ENCODE data around the gene PLCH1. TPM values are rescaled to one million over a fixed set of nuclear protein-coding genes. Genes with fewer than 3 reads are reported as not detected.
"Not testable (repeated sequence)": the region's sequence is repeated elsewhere in the genome, so short reads cannot be mapped to it uniquely, and the experiment has no call there.

PLCH1 gene
- total RNA-seq, 1 donor: 11.7 TPM

DNA sequence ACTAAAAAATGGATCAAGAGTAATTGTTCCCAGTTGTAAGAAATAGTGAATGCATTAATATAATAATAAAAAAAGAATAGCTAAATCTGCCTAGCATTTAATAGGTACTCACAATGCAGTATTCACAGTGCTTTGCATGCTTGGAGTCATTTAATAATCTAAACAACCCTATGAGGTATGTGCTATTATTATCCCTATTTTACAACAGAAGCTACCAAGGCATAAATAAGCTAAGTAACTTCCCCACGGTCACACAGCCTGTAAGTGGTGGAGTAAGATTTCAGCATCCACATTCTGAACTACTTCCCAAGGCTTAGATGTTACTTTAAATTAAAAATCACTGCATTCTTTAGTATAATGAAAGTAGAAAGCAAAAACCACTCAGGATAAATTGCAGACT lies 102.9 kb downstream of the PLCH1 start:
- DNase-seq (ENCODE audit: low read depth): peak; percentile 49
- no peak overlapping the region for H3K4me3 ChIP-seq (ENCODE audit: low read depth, low read length)
- TF ChIP-seq, protein P1, sequence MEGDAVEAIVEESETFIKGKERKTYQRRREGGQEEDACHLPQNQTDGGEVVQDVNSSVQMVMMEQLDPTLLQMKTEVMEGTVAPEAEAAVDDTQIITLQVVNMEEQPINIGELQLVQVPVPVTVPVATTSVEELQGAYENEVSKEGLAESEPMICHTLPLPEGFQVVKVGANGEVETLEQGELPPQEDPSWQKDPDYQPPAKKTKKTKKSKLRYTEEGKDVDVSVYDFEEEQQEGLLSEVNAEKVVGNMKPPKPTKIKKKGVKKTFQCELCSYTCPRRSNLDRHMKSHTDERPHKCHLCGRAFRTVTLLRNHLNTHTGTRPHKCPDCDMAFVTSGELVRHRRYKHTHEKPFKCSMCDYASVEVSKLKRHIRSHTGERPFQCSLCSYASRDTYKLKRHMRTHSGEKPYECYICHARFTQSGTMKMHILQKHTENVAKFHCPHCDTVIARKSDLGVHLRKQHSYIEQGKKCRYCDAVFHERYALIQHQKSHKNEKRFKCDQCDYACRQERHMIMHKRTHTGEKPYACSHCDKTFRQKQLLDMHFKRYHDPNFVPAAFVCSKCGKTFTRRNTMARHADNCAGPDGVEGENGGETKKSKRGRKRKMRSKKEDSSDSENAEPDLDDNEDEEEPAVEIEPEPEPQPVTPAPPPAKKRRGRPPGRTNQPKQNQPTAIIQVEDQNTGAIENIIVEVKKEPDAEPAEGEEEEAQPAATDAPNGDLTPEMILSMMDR (IDR thresholded peaks at IDR 0.05; ENCODE audit: insufficient read depth, low read depth, low read length): no peak

DNA sequence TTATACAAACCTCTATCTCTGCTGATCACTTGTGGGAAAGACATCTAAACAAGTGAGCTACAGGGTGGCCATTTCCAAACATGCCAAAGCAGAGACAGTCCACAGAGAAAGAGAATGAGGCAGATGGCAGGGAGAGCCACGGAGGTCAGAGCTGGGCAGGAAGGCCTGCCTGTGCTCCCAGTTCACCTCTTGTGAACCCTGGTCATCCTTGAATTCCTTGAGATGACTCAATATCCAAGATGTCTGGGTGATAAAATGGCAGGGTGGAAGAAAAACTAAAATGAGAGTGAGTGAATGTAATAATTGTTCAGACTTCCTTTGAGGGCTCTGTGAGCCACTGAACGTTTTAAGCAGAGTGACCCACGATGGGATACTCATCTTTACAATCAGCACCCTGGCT lies 104.8 kb downstream of the PLCH1 start:
- DNase-seq (ENCODE audit: low read depth): no peak
- H3K4me3 ChIP-seq (ENCODE audit: low read depth, low read length): no peak overlapping the region
- TF ChIP-seq, protein P1 (IDR thresholded peaks at IDR 0.05; ENCODE audit: insufficient read depth, low read depth, low read length): no peak

DNA sequence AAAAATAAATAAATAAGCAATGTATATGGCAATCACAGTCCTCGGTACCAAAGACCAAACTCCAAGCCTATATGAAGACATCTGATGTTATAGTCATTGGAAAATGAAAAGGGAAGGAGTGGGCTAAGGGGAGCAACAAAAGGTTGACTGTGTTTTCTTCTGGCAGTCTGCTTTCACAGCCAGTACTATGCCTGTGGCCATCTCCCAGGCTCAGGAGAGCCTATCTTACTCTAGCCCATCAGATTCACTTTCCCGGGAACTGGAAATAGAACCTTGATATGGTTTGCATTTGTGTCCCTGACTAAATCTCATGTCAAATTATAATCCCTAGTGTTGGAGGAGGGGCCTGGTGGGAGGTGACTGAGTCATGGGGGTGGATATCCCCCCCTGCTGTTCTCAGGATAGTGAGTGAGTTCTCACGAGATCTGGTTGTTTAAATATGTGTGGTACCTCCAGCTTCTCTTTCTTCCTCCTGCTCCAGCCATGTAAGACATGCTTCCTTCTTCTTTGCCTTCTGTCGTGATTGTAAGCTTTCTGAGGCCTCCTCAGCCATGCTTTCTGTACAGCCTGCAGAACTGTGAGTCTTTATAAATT lies 105.3 kb downstream of the PLCH1 start:
- TF ChIP-seq, protein P1 (IDR thresholded peaks at IDR 0.05; ENCODE audit: insufficient read depth, low read depth, low read length): no peak
- H3K4me3 ChIP-seq (ENCODE audit: low read depth, low read length): no peak overlapping the region
- no peak for DNase-seq (ENCODE audit: low read depth)

DNA sequence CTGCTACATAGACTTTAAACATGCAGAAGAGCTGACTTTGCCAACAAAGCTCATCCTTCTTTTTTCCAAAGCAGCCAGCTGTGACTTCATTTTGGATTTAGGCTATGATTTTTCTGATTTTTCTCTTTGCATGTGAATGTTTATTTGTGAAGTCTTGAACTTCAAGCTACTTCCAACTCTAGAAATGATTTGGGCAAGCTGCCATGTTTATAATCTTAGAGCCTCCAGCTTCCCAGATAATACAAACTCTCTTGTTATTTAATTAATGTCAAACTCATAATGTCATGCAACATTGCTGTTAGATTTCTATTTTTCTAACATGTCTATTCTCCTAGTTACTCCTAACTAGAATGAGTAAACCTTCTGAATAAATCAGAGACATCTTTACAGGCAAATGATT lies 106.4 kb downstream of the PLCH1 start:
- peak; percentile 32 for DNase-seq (ENCODE audit: low read depth)
- H3K4me3 ChIP-seq (ENCODE audit: low read depth, low read length): not testable (repeated sequence)

DNA sequence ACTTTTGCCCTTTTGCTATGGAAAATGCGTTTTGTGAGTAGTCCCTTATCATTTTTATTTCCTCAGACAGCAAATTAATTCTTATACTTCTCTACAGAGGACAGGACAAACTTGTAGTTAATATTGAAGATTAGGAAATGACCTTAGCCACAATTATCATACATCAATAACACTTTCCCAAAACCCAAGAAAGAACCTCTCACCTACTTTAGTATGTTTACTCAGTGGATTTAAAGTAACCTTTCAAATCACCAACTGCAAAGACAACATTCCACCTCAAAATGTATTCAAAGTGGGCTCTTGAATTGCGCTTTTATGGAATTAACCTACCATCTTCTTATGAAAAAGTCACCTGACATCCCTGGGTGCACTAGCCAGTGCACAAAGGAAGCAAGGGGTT lies 107.3 kb downstream of the PLCH1 start:
- H3K4me3 ChIP-seq (ENCODE audit: low read depth, low read length): no peak overlapping the region
- TF ChIP-seq, protein P1 (IDR thresholded peaks at IDR 0.05; ENCODE audit: insufficient read depth, low read depth, low read length): no peak

DNA sequence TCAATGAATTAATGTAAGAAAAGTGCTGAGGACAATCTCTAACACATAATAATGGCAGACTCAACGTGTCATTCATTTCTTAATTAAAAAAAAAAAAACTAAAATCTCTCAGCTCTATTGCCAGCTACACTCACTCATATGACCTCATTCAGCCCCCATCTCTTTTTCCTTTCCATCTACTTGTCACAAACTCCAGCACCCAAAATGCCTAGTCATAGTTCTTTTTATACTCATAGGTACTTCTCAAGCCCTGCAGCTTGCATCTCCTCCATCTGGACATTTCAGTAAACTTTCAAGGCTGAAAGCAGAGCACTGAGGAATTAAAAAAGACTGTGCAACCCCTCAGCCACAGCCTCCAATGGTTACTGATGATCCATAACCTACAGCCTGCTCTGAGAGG lies 109.8 kb downstream of the PLCH1 start:
- DNase-seq (ENCODE audit: low read depth): no peak
- TF ChIP-seq, protein P1 (IDR thresholded peaks at IDR 0.05; ENCODE audit: insufficient read depth, low read depth, low read length): no peak
- no peak overlapping the region for H3K4me3 ChIP-seq (ENCODE audit: low read depth, low read length)

More for the DNA sequence above, 107.3 kb downstream of the PLCH1 start:
- DNase-seq (ENCODE audit: low read depth): no peak

DNA sequence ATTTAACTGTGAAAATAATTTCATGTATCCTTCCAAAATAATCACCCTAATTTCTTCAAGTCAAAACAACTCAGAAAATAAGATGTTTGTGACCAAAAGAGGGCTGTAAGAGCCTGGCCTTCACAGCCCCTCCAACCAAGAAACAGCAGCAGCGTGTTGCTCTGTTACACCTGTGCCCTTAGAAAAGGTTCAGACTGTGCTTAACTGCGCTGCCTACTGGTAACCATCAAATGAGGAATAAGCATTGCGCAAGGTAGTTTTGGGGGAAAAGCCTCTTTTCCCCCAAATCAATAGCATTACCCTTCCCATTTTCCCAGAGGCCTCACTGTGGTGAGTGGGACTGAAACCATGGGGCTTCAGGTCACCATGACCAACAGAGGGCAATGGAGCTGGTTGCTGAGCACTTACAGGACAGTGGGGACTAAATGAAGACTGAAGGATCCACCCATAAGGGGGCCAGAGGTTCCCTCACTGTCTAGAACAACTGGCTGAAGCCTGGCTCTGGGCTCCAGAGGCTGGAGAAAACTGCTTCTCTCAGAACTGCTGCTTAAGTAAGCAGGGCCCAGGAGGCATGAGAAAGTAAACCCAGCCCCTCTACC lies 110.7 kb downstream of the PLCH1 start:
- no peak for DNase-seq (ENCODE audit: low read depth)

More for the DNA sequence above, 110.7 kb downstream of the PLCH1 start:
- TF ChIP-seq, protein P1 (IDR thresholded peaks at IDR 0.05; ENCODE audit: insufficient read depth, low read depth, low read length): no peak
- H3K4me3 ChIP-seq (ENCODE audit: low read depth, low read length): no peak overlapping the region
